Lung (tissue), 12 donors: ENCODE data around the gene EFCAB7. TPM values are rescaled to one million over a fixed set of nuclear protein-coding genes. Genes with fewer than 3 reads are reported as not detected.

ENCODE experiments used
- ATAC-seq: fragments of 200-7000 bp; cut with Tn5 transposase; one replicate; pipeline ENCODE4 v1.9.1; 2020; ENCODE audit warnings: moderate number of reproducible peaks; ENCODE audit not compliant: insufficient read depth, low FRiP score
- DNase-seq, 3 donors: peaks; one replicate each; pipeline ENCODE4 v3.0.0-alpha.2; 2013 to 2017
- H3K27ac ChIP-seq, 2 donors: one replicate each; pipeline ENCODE4 v1.5.1; 2013; ENCODE audit warnings: mild to moderate bottlenecking in 2 of 2, moderate library complexity in 2 of 2, control low read depth in 1 of 2, inconsistent platforms in 1 of 2, low read depth in 1 of 2, low read length in 1 of 2
- H3K27me3 ChIP-seq, 3 donors: one replicate each; pipeline ENCODE4 v1.5.1; 2013; ENCODE audit warnings: low read length in 2 of 3; ENCODE audit not compliant: control insufficient read depth in 3 of 3, insufficient read depth in 3 of 3
- H3K36me3 ChIP-seq, 4 donors: one replicate each; pipeline ENCODE4 v1.5.1; 2013; ENCODE audit warnings: low read length in 4 of 4, mild to moderate bottlenecking in 1 of 4, moderate library complexity in 1 of 4; ENCODE audit not compliant: control insufficient read depth in 4 of 4, insufficient read depth in 4 of 4
- H3K4me1 ChIP-seq, 5 donors: one replicate each; pipeline ENCODE4 v1.5.1; 2013; ENCODE audit warnings: low read length in 5 of 5, mild to moderate bottlenecking in 2 of 5, moderate library complexity in 1 of 5; ENCODE audit not compliant: control insufficient read depth in 5 of 5, insufficient read depth in 5 of 5
- H3K4me3 ChIP-seq: one replicate; pipeline ENCODE4 v1.5.1; 2013; ENCODE audit warnings: mild to moderate bottlenecking, control low read depth, moderate library complexity
- H3K9ac ChIP-seq, 2 donors: one replicate each; pipeline ENCODE4 v1.5.1; 2013; ENCODE audit warnings: low read length in 2 of 2, control low read depth in 1 of 2; ENCODE audit not compliant: insufficient read depth in 1 of 2
- H3K9me3 ChIP-seq, 4 donors: one replicate each; pipeline ENCODE4 v1.5.1; 2013; ENCODE audit warnings: low read length in 3 of 4, mild to moderate bottlenecking in 1 of 4, moderate library complexity in 1 of 4; ENCODE audit not compliant: control insufficient read depth in 4 of 4, insufficient read depth in 3 of 4
- CTCF ChIP-seq: IDR thresholded peaks from 2 replicates; pipeline ENCODE4 v1.5.1; 2012; ENCODE audit warnings: mild to moderate bottlenecking; ENCODE audit errors: control extremely low read depth, extremely low read depth
- WGBS, 2 donors: extraction: QIAGEN DNeasy Blood & Tissue Kit; methylation state at CpG; one replicate each; pipeline ENCODE4 v1.1.7; 2013; 5-methylcytosine and 5-hydroxymethylcytosine counted together
- polyA plus RNA-seq, 2 donors: library from polyadenylated mRNA; stranded (reverse); fragments of 200-250 nt; gene quantifications; one replicate each; pipeline ENCODE4 v1.2.1, GENCODE V29; 2013
- total RNA-seq, 2 donors: library from RNA; depleted of rRNA in 1 of 2; stranded (reverse); fragments of >200 nt in 1 of 2; gene quantifications; one replicate each; pipeline ENCODE4 v1.2.1, GENCODE V29; 2014 to 2021
- donor health status: control.
- donor health status: control.
- donor health status: Bipolar disorder and iron deficiency.
- donor health status: healthy.
- donor health status: DM: yes; HTN: yes; CAD: no.

The EFCAB7 gene
- total and polyA plus RNA-seq, 4 donors: 3.3 to 29.0 (median 5.8) TPM

- H3K4me1 ChIP-seq: no peaks in the 10 kb centered on the region
- no peak overlapping the region for H3K9ac ChIP-seq
- no peaks in the 10 kb centered on the region for H3K36me3 ChIP-seq
- no peaks in the 10 kb centered on the region for H3K27me3 ChIP-seq
- 47 to 98% methylated on average over 1 of the region's 1 CpG for WGBS, 2 donors
- ATAC-seq: no peak
- H3K9me3 ChIP-seq: no peaks in the 10 kb centered on the region
- no peak overlapping the region for H3K4me3 ChIP-seq
- DNase-seq: no peak
- TF ChIP-seq CTCF: no peak
- no peak overlapping the region for H3K27ac ChIP-seq
These were observed 25.2 kb upstream of the EFCAB7 start for GRCh38 chr1:63498106-63498505.

DNA sequence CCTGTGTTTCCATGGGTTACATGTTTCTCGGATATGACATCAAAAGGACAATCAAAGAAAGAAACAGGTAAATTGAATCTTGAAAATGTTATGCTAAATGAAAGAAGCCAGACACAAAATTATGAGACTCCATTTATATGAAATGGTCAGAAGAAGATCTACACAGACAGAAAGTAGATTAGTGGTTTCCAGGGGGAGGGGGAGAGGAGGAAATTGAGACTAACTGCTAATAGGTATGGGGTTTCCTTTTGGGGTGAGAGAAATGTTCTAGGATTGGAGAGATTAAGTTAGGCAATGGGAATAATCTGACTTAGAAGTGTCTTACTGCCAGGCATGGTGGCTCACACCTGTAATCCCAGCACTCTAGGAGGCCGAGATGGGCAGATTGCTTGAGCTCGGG lies 22.1 kb upstream of the EFCAB7 start:
- Histone ChIP-seq H3K9me3 (no peaks in the 10 kb centered on the region), H3K27ac (no peak overlapping the region), H3K4me1 (no peaks in the 10 kb centered on the region), H3K27me3 (no peaks in the 10 kb centered on the region), H3K9ac (no peak overlapping the region), H3K36me3 (peaks cover 0 to 1% (median 0%) of the 10 kb centered on the region in 4 donors), H3K4me3 (no peak overlapping the region)
- DNase-seq (no peak), ATAC-seq (no peak)
- TF ChIP-seq CTCF: no peak
- 97 to 98% methylated on average over 3 of the region's 3 CpGs for WGBS, 2 donors

DNA sequence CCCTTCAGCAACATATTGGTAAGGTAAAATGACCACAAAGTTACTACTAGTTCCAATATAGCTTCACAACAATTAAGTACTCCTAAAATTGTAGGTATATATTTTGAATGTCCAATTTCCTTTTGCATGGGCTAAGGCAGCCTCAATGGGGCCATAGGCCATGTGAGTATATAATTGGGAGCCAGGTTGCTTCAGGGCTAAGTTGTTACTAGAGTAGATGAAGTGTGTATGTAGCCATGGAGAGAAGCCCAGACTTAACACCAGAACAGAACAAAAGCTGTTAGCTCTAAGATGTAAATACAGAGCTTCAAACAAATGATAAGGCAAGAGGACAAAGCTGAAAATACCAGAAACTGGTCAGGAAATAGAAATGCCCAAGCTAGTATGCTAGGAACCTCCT lies 16.5 kb upstream of the EFCAB7 start:
- TF ChIP-seq CTCF: no peak

DNA sequence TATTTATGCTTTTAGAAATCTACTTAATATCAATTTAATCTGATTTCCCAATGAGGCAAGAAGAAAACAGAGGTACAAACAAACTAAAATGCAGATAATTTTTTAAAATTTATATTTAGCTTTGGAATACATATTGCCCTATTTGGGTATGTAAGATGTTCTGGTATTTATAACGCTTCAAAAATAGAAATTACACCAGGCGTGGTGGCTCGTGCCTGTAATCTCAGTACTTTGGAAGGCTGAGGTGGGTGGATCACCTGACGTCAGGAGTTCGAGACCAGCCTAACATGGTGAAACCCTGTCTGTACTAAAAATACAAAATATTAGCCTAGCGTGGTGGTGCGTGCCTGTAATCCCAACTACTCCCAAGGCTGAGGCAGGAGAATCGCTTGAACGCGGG lies 13.6 kb upstream of the EFCAB7 start:
- Histone ChIP-seq H3K9ac (no peak overlapping the region), H3K36me3 (peaks cover 0 to 14% (median 5%) of the 10 kb centered on the region in 4 donors), H3K4me3 (no peak overlapping the region), H3K9me3 (peaks cover 0 to 2% (median 0%) of the 10 kb centered on the region in 4 donors), H3K4me1 (no peaks in the 10 kb centered on the region), H3K27ac (no peak overlapping the region), H3K27me3 (no peaks in the 10 kb centered on the region)
- DNase-seq (no peak), ATAC-seq (no peak)
- WGBS, 2 donors: 88 to 89% methylated on average over 10 of the region's 10 CpGs
- TF ChIP-seq CTCF: no peak

More for the DNA sequence above, 16.5 kb upstream of the EFCAB7 start:
- H3K9me3 ChIP-seq: peaks cover 0 to 2% (median 0%) of the 10 kb centered on the region in 4 donors
- no peaks in the 10 kb centered on the region for H3K4me1 ChIP-seq
- H3K9ac ChIP-seq: no peak overlapping the region
- DNase-seq: no peak
- H3K36me3 ChIP-seq: peaks cover 0 to 14% (median 5%) of the 10 kb centered on the region in 4 donors
- H3K27ac ChIP-seq: no peak overlapping the region
- H3K27me3 ChIP-seq: no peaks in the 10 kb centered on the region
- ATAC-seq: no peak
- no peak overlapping the region for H3K4me3 ChIP-seq
